GM23248 (cell line): ENCODE measurements around the gene VCPKMT.

Experiments
- EZH2 ChIP-seq: fragments of 200-600 bp; sonication (generic); IDR thresholded peaks from 2 replicates; pipeline ENCODE4 v1.6.1; 2018; ENCODE audit warnings: antibody characterized with exemption, mild to moderate bottlenecking; ENCODE audit not compliant: insufficient read depth, poor library complexity, severe bottlenecking
- EZH2phosphoT487 ChIP-seq: fragments of 200-600 bp; sonication (generic); IDR thresholded peaks from 2 replicates; pipeline ENCODE4 v1.6.1; 2018; ENCODE audit warnings: antibody characterized with exemption, moderate library complexity, mild to moderate bottlenecking, low read depth; ENCODE audit not compliant: insufficient read depth

DNA sequence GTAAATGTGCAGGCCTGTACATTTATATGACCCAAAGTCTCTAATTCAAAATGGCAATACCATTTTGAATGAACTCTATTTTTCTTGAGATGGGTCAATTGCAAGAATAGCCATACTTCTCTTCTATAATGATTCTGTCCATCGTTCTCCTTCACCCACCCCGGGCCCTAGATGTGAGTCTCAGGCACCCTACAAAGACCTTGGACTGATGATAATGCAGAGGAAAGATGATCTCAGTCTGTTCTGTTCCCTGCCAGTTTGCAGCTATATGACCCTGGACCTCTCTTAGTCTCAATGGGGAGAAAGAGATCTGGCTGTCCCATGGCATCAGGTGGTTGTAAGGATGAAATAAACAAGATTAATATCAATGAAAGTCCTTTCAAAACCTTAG is 30.1 kb downstream of the VCPKMT start:
- TF ChIP-seq EZH2: no peak
- no peak for TF ChIP-seq EZH2phosphoT487
